A549 (cell line): Measurements from ENCODE around the gene HNF4A.

Experiments
- BCL3 ChIP-seq: fragments of >200 bp; sonication (Bioruptor Twin); formaldehyde crosslinking; IDR thresholded peaks from 3 replicates; pipeline ENCODE4 v1.6.1; 2016
- BHLHE40 ChIP-seq: IDR thresholded peaks from 2 replicates; pipeline ENCODE4 v1.6.1; 2012; ENCODE audit warnings: low read depth, low read length, inconsistent platforms
- CTCF ChIP-seq: fragments of >200 bp; sonication (Bioruptor Twin); formaldehyde crosslinking; IDR thresholded peaks from 3 replicates; pipeline ENCODE4 v1.5.1; 2016
- EHF ChIP-seq: fragments of 250-450 bp; sonication (Bioruptor Pico); IDR thresholded peaks from 2 replicates; pipeline ENCODE4 v1.5.0; 2020; ENCODE audit warnings: mild to moderate bottlenecking
- HOXA7 ChIP-seq: fragments of 250-450 bp; sonication (Bioruptor Pico); IDR thresholded peaks from 2 replicates; pipeline ENCODE4 v1.5.0; 2020; ENCODE audit warnings: mild to moderate bottlenecking, moderate library complexity
- JUN ChIP-seq, 2 experiments: fragments of >200 bp; sonication (Bioruptor Twin); formaldehyde crosslinking; IDR thresholded peaks; 2 replicates in 1 of 2; 3 replicates in 1 of 2; pipeline ENCODE4 v1.6.1; 2016 to 2017
- NR3C1 ChIP-seq: fragments of >200 bp; sonication (Bioruptor Twin); formaldehyde crosslinking; IDR thresholded peaks from 3 replicates; pipeline ENCODE4 v1.6.1; 2017
- PBX3 ChIP-seq: IDR thresholded peaks from 2 replicates; pipeline ENCODE4 v1.6.1; 2012
- POLR2A ChIP-seq: IDR thresholded peaks from 2 replicates; pipeline ENCODE4 v1.6.1; 2012; ENCODE audit warnings: mild to moderate bottlenecking, low read length
- RCOR1 ChIP-seq: fragments of 150-350 bp; IDR thresholded peaks from 2 replicates; pipeline ENCODE4 v1.6.1; 2014; ENCODE audit warnings: antibody characterized with exemption, low read length, low read depth
- RFX5 ChIP-seq: fragments of 450-650 bp; IDR thresholded peaks from 2 replicates; pipeline ENCODE4 v1.7.1; 2014; ENCODE audit warnings: antibody characterized with exemption, mild to moderate bottlenecking, moderate library complexity
- TP53 ChIP-seq: fragments of 250-450 bp; sonication (Bioruptor Pico); IDR thresholded peaks from 2 replicates; pipeline ENCODE4 v1.5.0; 2021; ENCODE audit warnings: mild to moderate bottlenecking, moderate library complexity
- ZNF302 ChIP-seq: fragments of 250-450 bp; sonication (Bioruptor Pico); IDR thresholded peaks from 2 replicates; pipeline ENCODE4 v1.9.0; 2021; ENCODE audit warnings: inconsistent platforms, mild to moderate bottlenecking, moderate library complexity
- TF ChIP-seq, protein P1 (sequence below): fragments of 150-350 bp; IDR thresholded peaks from 2 replicates; pipeline ENCODE4 v1.6.1; 2014; ENCODE audit warnings: low read depth, mild to moderate bottlenecking, low read length

- TF ChIP-seq PBX3 (no peak), JUN (IDR thresholded peaks at IDR 0.05) (no peak), POLR2A (no peak), CTCF (no peak), RCOR1 (no peak), RFX5 (no peak), BCL3 (no peak), ZNF302 (CRISPR knock-in tag) (no peak), HOXA7 (no peak), NR3C1 (no peak), BHLHE40 (no peak), EHF (CRISPR knock-in tag) (no peak), TP53 (CRISPR knock-in tag) (no peak)
- TF ChIP-seq, protein P1, sequence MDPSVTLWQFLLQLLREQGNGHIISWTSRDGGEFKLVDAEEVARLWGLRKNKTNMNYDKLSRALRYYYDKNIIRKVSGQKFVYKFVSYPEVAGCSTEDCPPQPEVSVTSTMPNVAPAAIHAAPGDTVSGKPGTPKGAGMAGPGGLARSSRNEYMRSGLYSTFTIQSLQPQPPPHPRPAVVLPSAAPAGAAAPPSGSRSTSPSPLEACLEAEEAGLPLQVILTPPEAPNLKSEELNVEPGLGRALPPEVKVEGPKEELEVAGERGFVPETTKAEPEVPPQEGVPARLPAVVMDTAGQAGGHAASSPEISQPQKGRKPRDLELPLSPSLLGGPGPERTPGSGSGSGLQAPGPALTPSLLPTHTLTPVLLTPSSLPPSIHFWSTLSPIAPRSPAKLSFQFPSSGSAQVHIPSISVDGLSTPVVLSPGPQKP, result no peak
Observed at GRCh38 chr20:44362466-44362940, 7.0 kb downstream of the HNF4A start.
